ENCODE data around the gene TBC1D3L.
"Not testable (repeated sequence)": the region's sequence is repeated elsewhere in the genome, so short reads cannot be mapped to it uniquely, and the experiment has no call there.

DNA sequence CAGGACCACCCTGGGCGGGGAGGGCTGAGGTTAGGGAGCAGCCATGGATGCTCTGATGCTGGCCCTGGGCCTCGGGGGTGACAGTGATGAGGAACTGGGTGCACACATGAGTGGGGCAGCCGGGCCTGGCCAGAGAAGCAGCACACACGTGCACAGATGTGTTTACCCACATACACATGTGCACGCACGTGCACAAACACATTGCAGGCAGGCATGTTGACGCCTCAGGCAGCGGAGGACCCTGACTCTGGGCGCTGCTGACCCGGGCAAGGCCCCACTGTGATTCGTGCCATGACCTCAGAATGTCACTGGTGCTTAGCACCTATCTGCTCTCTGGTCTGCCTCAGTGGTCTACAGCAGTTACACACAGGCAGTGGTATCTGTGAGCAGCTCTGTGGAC is 14.8 kb upstream of the TBC1D3L start, which contains the start of gene TBC1D3D:
- TF ChIP-seq POLR2A (IDR thresholded peaks at IDR 0.05): not testable (repeated sequence)
- TF ChIP-seq, protein P1, sequence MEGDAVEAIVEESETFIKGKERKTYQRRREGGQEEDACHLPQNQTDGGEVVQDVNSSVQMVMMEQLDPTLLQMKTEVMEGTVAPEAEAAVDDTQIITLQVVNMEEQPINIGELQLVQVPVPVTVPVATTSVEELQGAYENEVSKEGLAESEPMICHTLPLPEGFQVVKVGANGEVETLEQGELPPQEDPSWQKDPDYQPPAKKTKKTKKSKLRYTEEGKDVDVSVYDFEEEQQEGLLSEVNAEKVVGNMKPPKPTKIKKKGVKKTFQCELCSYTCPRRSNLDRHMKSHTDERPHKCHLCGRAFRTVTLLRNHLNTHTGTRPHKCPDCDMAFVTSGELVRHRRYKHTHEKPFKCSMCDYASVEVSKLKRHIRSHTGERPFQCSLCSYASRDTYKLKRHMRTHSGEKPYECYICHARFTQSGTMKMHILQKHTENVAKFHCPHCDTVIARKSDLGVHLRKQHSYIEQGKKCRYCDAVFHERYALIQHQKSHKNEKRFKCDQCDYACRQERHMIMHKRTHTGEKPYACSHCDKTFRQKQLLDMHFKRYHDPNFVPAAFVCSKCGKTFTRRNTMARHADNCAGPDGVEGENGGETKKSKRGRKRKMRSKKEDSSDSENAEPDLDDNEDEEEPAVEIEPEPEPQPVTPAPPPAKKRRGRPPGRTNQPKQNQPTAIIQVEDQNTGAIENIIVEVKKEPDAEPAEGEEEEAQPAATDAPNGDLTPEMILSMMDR (IDR thresholded peaks at IDR 0.05): not testable (repeated sequence)

All from esophagus squamous epithelium (tissue), 4 donors.